NB4 (cell line): ENCODE measurements around the gene MRPL4.
A peak's percentile ranks its signal among the peaks of the same experiment; 100 is the strongest.

Experiments used
- DNase-seq: peaks from one replicate; pipeline ENCODE4 v3.0.0; 2010; ENCODE audit warnings: low read depth
- H3K4me3 ChIP-seq: one replicate; pipeline ENCODE4 v1.5.1; 2011; ENCODE audit warnings: mild to moderate bottlenecking, low read depth, low read length, moderate library complexity
- CTCF ChIP-seq: IDR thresholded peaks from one replicate; pipeline ENCODE4 v1.5.1; 2012; ENCODE audit warnings: low read depth, low read length
- MAX ChIP-seq: IDR thresholded peaks from 2 replicates; pipeline ENCODE4 v1.6.1; 2011; ENCODE audit warnings: low read depth, low read length
- MYC ChIP-seq: IDR thresholded peaks from 2 replicates; pipeline ENCODE4 v1.6.1; 2011; ENCODE audit warnings: low read depth, low read length
- POLR2A ChIP-seq: IDR thresholded peaks from 2 replicates; pipeline ENCODE4 v1.6.1; 2011; ENCODE audit warnings: mild to moderate bottlenecking; ENCODE audit not compliant: insufficient read length; ENCODE audit errors: extremely low read depth

The MRPL4 gene

GRCh38 chr19:10294368-10294697 is 42.3 kb downstream of the MRPL4 start:
- no peak for DNase-seq
- TF ChIP-seq MAX, result no peak
- TF ChIP-seq MYC, result no peak
- no peak for TF ChIP-seq POLR2A
- no peak for TF ChIP-seq CTCF
- no peak overlapping the region for H3K4me3 ChIP-seq

GRCh38 chr19:10295305-10295846 is 43.4 kb downstream of the MRPL4 start:
- no peak overlapping the region for H3K4me3 ChIP-seq
- no peak for DNase-seq
- no peak for TF ChIP-seq MYC
- no peak for TF ChIP-seq POLR2A
- TF ChIP-seq CTCF, result peak; percentile 2
- no peak for TF ChIP-seq MAX

- H3K4me3 ChIP-seq, result no peak overlapping the region
- TF ChIP-seq POLR2A (no peak), MYC (no peak), CTCF (no peak), MAX (no peak)
- DNase-seq, result no peak
These were observed 44.0 kb downstream of the MRPL4 start for GRCh38 chr19:10295847-10296591.

GRCh38 chr19:10299545-10300458 is 47.8 kb downstream of the MRPL4 start:
- H3K4me3 ChIP-seq, result no peak overlapping the region
- TF ChIP-seq MAX, result peak; percentile 71
- no peak for TF ChIP-seq POLR2A
- TF ChIP-seq MYC, result peak; percentile 61; the same call in 1 of the 2 replicates

GRCh38 chr19:10305139-10305806 is 53.3 kb downstream of the MRPL4 start:
- peak overlapping the region; percentile 8 for H3K4me3 ChIP-seq
- DNase-seq, result peak; percentile 100
- TF ChIP-seq MYC (peak; percentile 52), MAX (peak; percentile 54), CTCF (peak; percentile 42), POLR2A (no peak)

More at GRCh38 chr19:10299545-10300458, 47.8 kb downstream of the MRPL4 start:
- peak; percentile 81 for DNase-seq
